Upper lobe of left lung (tissue), 4 donors: ENCODE data around the gene PREB.

Experiments used
- POLR2AphosphoS5 ChIP-seq, 2 donors: sonication (generic); formaldehyde crosslinking; IDR thresholded peaks; one replicate each; pipeline ENCODE4 v1.5.1; 2017; ENCODE audit warnings: antibody characterized with exemption in 2 of 2
- TF ChIP-seq, protein P1 (sequence below), 6 experiments: fragments of 450-650 bp in 4 of 6; fragments of 200-600 bp in 2 of 6; sonication (generic) in 2 of 6; IDR thresholded peaks; one replicate each; pipeline ENCODE4 v1.5.1; 2016 to 2019; ENCODE audit warnings: antibody characterized with exemption in 6 of 6

DNA sequence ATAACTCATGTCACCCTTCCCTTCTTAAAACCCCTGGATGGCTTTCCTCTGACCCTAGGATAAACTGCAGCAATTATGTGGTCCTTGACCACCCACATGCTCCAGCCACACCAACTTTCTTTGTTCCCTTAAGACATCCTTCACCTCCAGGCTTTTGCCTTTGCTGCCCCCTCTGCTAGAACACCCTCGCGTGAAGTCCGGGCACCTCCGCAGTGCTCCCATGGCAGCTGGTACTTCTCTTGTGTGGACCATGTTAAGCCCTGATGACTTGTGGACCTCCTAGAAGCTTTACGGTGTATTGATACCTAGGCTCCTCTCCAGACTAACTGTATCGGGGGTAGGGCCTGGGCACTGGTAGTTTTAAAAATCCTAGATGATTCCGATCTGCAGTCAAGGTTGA is 11.6 kb downstream of the PREB start:
- TF ChIP-seq, protein P1, sequence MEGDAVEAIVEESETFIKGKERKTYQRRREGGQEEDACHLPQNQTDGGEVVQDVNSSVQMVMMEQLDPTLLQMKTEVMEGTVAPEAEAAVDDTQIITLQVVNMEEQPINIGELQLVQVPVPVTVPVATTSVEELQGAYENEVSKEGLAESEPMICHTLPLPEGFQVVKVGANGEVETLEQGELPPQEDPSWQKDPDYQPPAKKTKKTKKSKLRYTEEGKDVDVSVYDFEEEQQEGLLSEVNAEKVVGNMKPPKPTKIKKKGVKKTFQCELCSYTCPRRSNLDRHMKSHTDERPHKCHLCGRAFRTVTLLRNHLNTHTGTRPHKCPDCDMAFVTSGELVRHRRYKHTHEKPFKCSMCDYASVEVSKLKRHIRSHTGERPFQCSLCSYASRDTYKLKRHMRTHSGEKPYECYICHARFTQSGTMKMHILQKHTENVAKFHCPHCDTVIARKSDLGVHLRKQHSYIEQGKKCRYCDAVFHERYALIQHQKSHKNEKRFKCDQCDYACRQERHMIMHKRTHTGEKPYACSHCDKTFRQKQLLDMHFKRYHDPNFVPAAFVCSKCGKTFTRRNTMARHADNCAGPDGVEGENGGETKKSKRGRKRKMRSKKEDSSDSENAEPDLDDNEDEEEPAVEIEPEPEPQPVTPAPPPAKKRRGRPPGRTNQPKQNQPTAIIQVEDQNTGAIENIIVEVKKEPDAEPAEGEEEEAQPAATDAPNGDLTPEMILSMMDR (IDR thresholded peaks at IDR 0.05): no peak
- no peak for TF ChIP-seq POLR2AphosphoS5 (IDR thresholded peaks at IDR 0.05)
